HG02571 (cell line): Measurements from ENCODE around the gene DDIT4L.
"Not testable (repeated sequence)": the region's sequence is repeated elsewhere in the genome, so short reads cannot be mapped to it uniquely, and the experiment has no call there.

Source experiments
- ATAC-seq: cut with Tn5 transposase; IDR thresholded peaks from one replicate; pipeline ENCODE4 v1.9.1; 2021; ENCODE audit warnings: mild to moderate bottlenecking, moderate library complexity; ENCODE audit not compliant: unreplicated experiment

The DDIT4L gene

GRCh38 chr4:100189820-100190642, at the start of gene DDIT4L:
Gene DDIT4L (minus strand): TSS chr4:100190468. CDS start chr4:100189983, 485 bp downstream.
- ATAC-seq, result no peak

GRCh38 chr4:100240008-100240407, 49.7 kb upstream of the DDIT4L start:
- no peak for ATAC-seq

GRCh38 chr4:100224721-100225120, 34.5 kb upstream of the DDIT4L start:
- no peak for ATAC-seq

- no peak for ATAC-seq
Observed at GRCh38 chr4:100224160-100224559, 33.9 kb upstream of the DDIT4L start.

GRCh38 chr4:100208964-100209363, 18.7 kb upstream of the DDIT4L start:
- peak; percentile 88 for ATAC-seq

- peak; percentile 25 for ATAC-seq
Observed at GRCh38 chr4:100208459-100208858, 18.2 kb upstream of the DDIT4L start.

- ATAC-seq, result no peak
Observed at GRCh38 chr4:100206850-100207249, 16.6 kb upstream of the DDIT4L start.

GRCh38 chr4:100198061-100198460, 7.8 kb upstream of the DDIT4L start:
- ATAC-seq, result no peak

- ATAC-seq, result not testable (repeated sequence)
Observed at GRCh38 chr4:100196388-100197071, 6.3 kb upstream of the DDIT4L start.

GRCh38 chr4:100190643-100191600, 654 bp upstream of the DDIT4L start:
- no peak for ATAC-seq

GRCh38 chr4:100188829-100189228, 1.4 kb downstream of the DDIT4L start:
- ATAC-seq, result no peak

- ATAC-seq, result no peak
Observed at GRCh38 chr4:100187781-100188180, 2.5 kb downstream of the DDIT4L start.

GRCh38 chr4:100184787-100185186, 5.5 kb downstream of the DDIT4L start:
- ATAC-seq, result no peak

GRCh38 chr4:100177855-100178254, 12.4 kb downstream of the DDIT4L start:
- no peak for ATAC-seq

GRCh38 chr4:100177126-100177525, 13.1 kb downstream of the DDIT4L start:
- no peak for ATAC-seq

- no peak for ATAC-seq
Observed at GRCh38 chr4:100175858-100176257, 14.4 kb downstream of the DDIT4L start.

- ATAC-seq, result no peak
Observed at GRCh38 chr4:100174985-100175383, 15.3 kb downstream of the DDIT4L start.

GRCh38 chr4:100170986-100171385, 19.3 kb downstream of the DDIT4L start:
- no peak for ATAC-seq

GRCh38 chr4:100169491-100170485, 20.5 kb downstream of the DDIT4L start:
- no peak for ATAC-seq

- no peak for ATAC-seq
Observed at GRCh38 chr4:100168521-100168920, 21.7 kb downstream of the DDIT4L start.
